GM12875 (cell line): ENCODE data around the gene DOCK1.

Experiments
- H3K4me3 ChIP-seq: one replicate; pipeline ENCODE4 v1.5.1; 2011; ENCODE audit warnings: low read depth, low read length, control low read depth
- CTCF ChIP-seq: IDR thresholded peaks from 2 replicates; pipeline ENCODE4 v1.5.1; 2011; ENCODE audit warnings: low read depth, mild to moderate bottlenecking, control low read depth, inconsistent platforms, low read length, moderate library complexity, borderline replicate concordance; ENCODE audit not compliant: insufficient read depth

Gene DOCK1

GRCh38 chr10:127196282-127197153, 291.3 kb downstream of the DOCK1 start, which contains the start of gene INSYN2A:
Gene INSYN2A (minus strand): TSS chr10:127196591. CDS start chr10:127176395, 20,196 bp downstream.
- no peak for TF ChIP-seq CTCF
- H3K4me3 ChIP-seq = no peak within 1 kb of the TSS

DNA sequence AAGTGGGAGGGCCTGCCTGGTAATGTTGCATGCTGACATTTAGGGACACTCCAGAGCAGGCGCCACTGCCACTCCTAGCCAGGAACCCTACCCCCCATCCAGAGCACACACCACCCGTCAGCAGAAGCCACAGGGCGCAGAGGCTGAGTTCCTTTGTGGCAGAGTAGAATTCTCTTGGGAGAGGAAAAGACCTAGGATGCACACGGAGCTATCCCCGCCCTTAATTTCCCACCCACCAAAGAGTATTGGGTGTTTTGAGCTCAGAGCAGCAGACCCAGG, 291.9 kb downstream of the DOCK1 start:
- no peak overlapping the region for H3K4me3 ChIP-seq

GRCh38 chr10:127198307-127198706, 293.1 kb downstream of the DOCK1 start:
- no peak overlapping the region for H3K4me3 ChIP-seq
- TF ChIP-seq CTCF = no peak

More for the DNA sequence above, 291.9 kb downstream of the DOCK1 start:
- TF ChIP-seq CTCF = no peak

GRCh38 chr10:127198721-127199120, 293.5 kb downstream of the DOCK1 start:
- no peak overlapping the region for H3K4me3 ChIP-seq
- TF ChIP-seq CTCF = no peak

DNA sequence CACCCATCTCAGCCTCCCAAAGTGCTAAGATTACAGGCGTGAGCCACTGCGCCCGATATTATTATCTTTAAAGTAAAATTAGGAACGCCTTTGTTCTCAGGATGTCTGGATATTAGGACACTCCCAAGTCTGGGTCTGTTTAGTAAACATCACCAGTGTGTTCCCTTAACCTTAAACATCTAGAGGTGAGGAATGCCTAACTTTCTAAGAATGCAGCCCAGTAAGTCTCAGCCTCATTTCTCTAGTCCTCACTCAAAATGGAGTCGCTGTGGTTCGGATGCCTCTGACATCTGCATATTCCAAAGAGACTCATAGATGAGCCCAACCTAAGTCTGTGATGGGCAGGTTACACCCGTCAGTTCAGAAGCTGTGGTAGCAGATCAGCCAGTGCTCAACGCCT, 295.4 kb downstream of the DOCK1 start:
- no peak for TF ChIP-seq CTCF
- no peak overlapping the region for H3K4me3 ChIP-seq

DNA sequence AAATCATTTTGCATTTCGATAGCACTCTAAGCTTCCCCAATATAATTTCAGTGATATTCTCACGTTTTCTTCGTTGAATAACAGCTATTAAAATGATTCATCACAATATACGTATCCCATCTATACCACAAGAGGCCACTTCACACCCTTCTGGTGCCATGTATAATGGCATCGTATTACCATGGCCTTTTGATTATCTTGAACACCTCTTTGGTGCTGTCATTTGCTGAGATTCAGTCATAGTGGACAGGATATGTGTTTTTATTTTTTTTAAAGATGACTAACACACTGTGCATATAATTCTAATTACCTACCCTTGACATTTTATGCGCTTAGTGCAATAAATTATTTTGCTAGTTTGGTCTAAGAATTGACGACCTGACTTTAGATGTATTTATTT, 297.8 kb downstream of the DOCK1 start:
- H3K4me3 ChIP-seq = no peak overlapping the region
- TF ChIP-seq CTCF = no peak

GRCh38 chr10:127207081-127207480, 301.9 kb downstream of the DOCK1 start:
- TF ChIP-seq CTCF = no peak

More at GRCh38 chr10:127207081-127207480, 301.9 kb downstream of the DOCK1 start:
- H3K4me3 ChIP-seq = no peak overlapping the region
